IPS DF 6.9 (cell line): ENCODE data around the gene PCAT6.
"Not testable (repeated sequence)": the region's sequence is repeated elsewhere in the genome, so short reads cannot be mapped to it uniquely, and the experiment has no call there.

Experiments
- DNase-seq: peaks from one replicate; pipeline ENCODE4 v3.0.0-alpha.2; 2013; ENCODE audit warnings: low read depth, low spot score
- H3K27ac ChIP-seq: one replicate; pipeline ENCODE4 v1.5.1; 2013; ENCODE audit warnings: low read length, control low read depth
- H3K27me3 ChIP-seq: 2 replicates; pipeline ENCODE4 v1.6.1; 2013; ENCODE audit warnings: mild to moderate bottlenecking, low read length; ENCODE audit not compliant: control insufficient read depth, insufficient read depth
- H3K36me3 ChIP-seq: 2 replicates; pipeline ENCODE4 v1.6.1; 2013; ENCODE audit warnings: low read length; ENCODE audit not compliant: control insufficient read depth, insufficient read depth
- H3K4me1 ChIP-seq: 2 replicates; pipeline ENCODE4 v1.6.1; 2013; ENCODE audit warnings: low read length; ENCODE audit not compliant: control insufficient read depth, insufficient read depth
- H3K4me3 ChIP-seq: 2 replicates; pipeline ENCODE4 v1.5.1; 2013; ENCODE audit warnings: mild to moderate bottlenecking, low read length
- H3K9me3 ChIP-seq: 2 replicates; pipeline ENCODE4 v1.6.1; 2013; ENCODE audit warnings: low read length, inconsistent platforms; ENCODE audit not compliant: control insufficient read depth, insufficient read depth
- WGBS: extraction: QIAGEN DNeasy Blood & Tissue Kit; methylation state at CpG from one replicate; pipeline ENCODE4 v1.1.7; 2013; ENCODE audit warnings: mixed read lengths, missing lambda C conversion rate; ENCODE audit not compliant: insufficient read length, insufficient coverage; 5-methylcytosine and 5-hydroxymethylcytosine counted together

The PCAT6 gene

DNA sequence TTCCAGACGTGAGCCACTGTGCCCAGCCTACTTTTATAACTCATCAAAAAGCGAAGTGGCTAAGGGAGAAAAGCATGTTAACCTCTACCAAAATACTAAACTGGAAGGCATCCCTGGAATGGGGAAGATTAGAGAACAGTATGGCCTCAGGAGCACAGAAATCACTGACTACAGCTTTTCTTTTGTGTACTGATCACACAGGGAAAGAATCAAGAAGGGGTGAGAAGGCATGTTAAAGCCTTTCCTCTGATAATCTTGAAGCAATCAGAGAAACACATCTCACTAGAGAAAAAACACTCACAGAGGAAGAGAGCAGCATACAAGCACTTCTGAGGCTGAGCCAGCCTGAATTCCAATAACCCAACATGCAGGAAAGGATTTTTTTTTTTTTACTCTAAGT lies 10.7 kb downstream of the PCAT6 start:
- Histone ChIP-seq H3K9me3 (no peaks in the 10 kb centered on the region), H3K4me1 (no peaks in the 10 kb centered on the region), H3K4me3 (no peak overlapping the region), H3K36me3 (no peaks in the 10 kb centered on the region), H3K27me3 (peaks cover 2% of the 10 kb centered on the region; the same call in 1 of the 2 replicates), H3K27ac (no peak overlapping the region)
- no peak for DNase-seq
- WGBS: no CpG with 5 or more reads among the region's 2 CpGs

DNA sequence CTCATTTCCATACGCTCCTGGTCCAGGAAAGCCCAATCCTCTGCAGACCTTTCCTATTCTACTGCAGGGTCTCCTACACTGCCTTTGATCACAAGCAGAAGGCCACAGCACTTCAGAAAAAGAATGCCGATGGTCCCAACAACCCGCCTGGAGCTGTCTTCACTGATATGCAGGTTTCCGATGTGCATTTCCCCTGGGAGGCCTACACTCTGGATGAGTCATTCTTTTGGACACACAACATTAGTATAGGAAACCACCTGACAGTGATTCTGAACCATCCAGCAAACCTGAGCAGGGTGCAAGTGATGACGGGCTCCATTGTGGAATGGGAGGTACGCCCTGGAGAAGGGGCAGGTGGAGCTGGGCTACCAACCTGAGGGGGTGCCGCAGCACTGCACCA lies 15.0 kb downstream of the PCAT6 start:
- Histone ChIP-seq H3K27me3 (peaks cover 2% of the 10 kb centered on the region; the same call in 1 of the 2 replicates), H3K27ac (no peak overlapping the region), H3K9me3 (no peaks in the 10 kb centered on the region), H3K4me1 (no peaks in the 10 kb centered on the region), H3K4me3 (no peak overlapping the region), H3K36me3 (no peaks in the 10 kb centered on the region)
- no CpG with 5 or more reads among the region's 7 CpGs for WGBS
- no peak for DNase-seq

DNA sequence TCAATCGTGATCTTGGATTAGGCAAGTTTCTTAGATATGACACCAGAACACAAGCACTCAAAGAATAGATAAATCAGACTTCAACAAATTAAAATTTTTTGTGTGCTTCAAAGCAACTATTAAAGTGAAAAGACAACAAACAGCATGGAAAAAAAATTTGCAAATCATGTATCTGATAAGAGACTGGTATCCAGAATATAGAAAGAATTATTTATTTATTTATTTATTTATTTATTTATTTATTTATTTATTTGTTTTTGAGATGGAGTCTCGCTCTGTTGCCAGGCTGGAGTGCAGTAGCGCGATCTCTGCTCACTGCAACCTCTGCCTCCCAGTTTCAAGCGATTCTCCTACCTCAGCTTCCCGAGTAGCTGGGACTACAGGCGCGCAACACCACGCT lies 18.5 kb downstream of the PCAT6 start:
- not testable (repeated sequence) for H3K4me1 ChIP-seq, H3K36me3 ChIP-seq, H3K27ac ChIP-seq, DNase-seq, H3K9me3 ChIP-seq, H3K27me3 ChIP-seq, H3K4me3 ChIP-seq
- WGBS: no CpG with 5 or more reads among the region's 9 CpGs

DNA sequence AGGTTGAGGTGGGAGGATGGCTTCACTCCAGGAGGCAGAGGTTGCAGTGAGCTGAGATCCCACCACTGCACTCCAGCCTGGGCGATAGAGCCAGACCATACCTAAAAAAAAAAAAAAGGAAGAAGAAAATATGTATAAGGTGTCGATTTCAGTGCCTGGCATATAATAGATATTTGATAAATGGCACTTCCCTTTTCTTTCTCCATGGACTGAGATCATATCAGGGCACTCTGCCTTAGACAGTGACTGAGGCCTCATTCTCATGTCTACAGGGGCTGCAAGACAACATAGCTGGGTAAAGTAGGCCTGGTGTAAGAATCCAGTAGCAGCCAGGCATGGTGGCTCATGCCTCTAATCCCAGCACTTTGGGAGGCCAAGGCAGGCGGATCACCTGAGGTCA lies 21.2 kb downstream of the PCAT6 start:
- Histone ChIP-seq H3K9me3 (no peaks in the 10 kb centered on the region), H3K36me3 (no peaks in the 10 kb centered on the region)
- no CpG with 5 or more reads among the region's 3 CpGs for WGBS

DNA sequence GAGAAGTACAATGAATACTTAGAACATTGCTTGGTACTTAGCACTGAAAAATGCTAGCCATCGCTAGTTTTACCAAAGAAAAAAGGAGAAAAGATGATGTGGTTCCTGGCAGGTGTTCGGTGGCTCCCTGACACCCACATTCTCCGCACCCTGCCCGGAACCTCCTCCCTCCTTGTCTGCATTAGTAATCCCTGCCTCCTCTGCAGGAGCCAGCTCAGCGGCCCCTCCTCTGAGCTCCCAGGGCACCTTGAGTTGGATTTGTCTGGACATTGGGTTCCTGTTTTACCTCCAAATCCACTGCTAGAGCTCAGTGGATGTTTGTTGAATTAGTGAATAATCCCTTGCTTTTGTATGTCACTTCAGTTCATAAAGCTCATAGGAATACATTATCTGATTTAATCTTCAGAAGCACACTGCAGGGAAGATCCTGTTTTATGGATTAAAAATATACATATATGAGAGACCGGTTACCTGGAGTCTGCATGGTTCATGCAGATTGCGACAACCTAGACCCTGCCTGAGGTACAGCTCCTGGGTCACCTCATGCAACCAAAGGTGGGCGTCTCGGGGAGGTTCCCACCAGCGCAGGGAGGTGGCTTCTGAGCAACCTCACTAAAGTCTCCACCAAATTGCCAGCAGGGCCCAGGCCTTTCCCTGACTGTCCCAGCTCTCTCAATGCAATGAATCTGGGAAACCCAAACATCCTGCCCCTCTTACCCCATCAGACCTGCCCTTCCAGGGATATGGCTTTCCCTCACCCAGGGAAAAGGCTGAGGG lies 24.2 kb downstream of the PCAT6 start:
- no CpG with 5 or more reads among the region's 10 CpGs for WGBS
- H3K27me3 ChIP-seq: no peaks in the 10 kb centered on the region
- H3K4me1 ChIP-seq: no peaks in the 10 kb centered on the region; the same call in 1 of the 2 replicates
- H3K4me3 ChIP-seq: no peak overlapping the region
- no peak for DNase-seq
- H3K27ac ChIP-seq: no peak overlapping the region
- H3K36me3 ChIP-seq: no peaks in the 10 kb centered on the region
- no peaks in the 10 kb centered on the region for H3K9me3 ChIP-seq

More for the DNA sequence above, 21.2 kb downstream of the PCAT6 start:
- H3K4me3 ChIP-seq: no peak overlapping the region
- H3K27me3 ChIP-seq: no peaks in the 10 kb centered on the region
- H3K27ac ChIP-seq: no peak overlapping the region
- DNase-seq: no peak
- H3K4me1 ChIP-seq: no peaks in the 10 kb centered on the region; the same call in 1 of the 2 replicates

DNA sequence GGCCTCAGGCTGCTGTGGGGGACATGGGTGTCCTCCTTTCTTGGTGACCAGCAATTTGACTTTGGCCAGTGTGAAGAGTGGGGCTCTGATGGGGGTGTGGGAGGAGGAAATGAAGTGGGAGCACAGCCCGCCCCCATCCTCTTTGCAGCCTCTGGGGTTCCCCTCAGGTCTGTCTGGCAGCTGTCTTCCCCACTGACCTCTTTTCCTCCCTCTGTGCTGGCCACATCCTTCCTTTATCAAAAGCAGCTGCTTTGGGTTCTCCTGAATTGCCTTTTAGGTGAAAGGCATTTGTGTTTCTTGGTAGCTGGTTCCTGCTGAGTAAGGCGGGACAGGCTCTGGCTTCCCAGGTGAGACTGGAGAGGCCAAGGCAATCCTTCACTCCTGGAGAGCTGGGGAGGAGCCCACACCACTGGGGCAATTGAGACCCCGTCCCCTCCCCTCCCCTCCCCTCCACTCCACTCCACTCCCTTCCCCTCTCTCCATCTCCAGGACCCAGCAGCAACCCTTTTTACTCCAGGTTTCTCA lies 24.9 kb downstream of the PCAT6 start:
- H3K36me3 ChIP-seq: no peaks in the 10 kb centered on the region
- no peaks in the 10 kb centered on the region; the same call in 1 of the 2 replicates for H3K4me1 ChIP-seq
- no peaks in the 10 kb centered on the region for H3K9me3 ChIP-seq
- no peak overlapping the region for H3K4me3 ChIP-seq
- H3K27me3 ChIP-seq: no peaks in the 10 kb centered on the region
- H3K27ac ChIP-seq: no peak overlapping the region
- DNase-seq: no peak
- WGBS: no CpG with 5 or more reads among the region's 3 CpGs

DNA sequence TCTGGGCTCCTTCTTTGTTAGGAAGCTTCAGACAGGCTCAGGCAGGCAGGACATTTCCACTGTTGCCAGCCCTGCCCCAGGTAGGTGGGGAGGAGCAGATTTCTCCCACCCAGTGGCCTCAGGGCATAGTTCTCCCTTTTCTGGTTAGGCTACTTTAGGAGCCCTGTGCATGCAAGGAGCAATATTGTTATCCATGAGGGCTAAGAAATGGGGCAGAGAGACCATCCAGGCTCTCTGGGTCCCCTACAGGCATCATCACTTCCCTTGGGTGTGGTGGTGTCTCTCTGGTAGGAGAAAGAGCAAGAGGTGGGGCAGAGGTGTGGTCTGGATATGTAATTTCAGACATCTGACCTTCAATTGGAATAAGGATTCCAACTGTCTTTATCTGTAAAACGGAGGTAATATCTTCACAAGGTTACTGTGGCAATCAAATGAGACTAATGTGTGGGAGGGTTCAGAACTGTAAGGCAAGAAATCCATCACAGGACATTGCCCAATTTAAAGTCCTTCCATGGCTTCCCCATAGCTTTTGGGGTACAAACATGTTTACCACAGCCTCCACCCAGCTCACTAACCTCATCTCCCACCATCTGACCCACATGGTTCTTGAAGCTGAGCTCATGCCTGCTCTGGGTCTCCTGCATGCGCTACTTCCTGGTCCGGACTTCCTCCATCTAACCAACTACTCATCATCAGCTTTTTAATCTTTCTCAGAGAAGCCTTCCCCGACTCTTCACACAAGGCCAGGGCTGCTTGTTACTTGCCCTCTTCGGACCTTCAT lies 26.1 kb downstream of the PCAT6 start:
- no peak for DNase-seq
- Histone ChIP-seq H3K27ac (no peak overlapping the region), H3K4me1 (no peaks in the 10 kb centered on the region; the same call in 1 of the 2 replicates), H3K27me3 (no peaks in the 10 kb centered on the region), H3K4me3 (no peak overlapping the region), H3K9me3 (no peaks in the 10 kb centered on the region), H3K36me3 (no peaks in the 10 kb centered on the region)
- no CpG with 5 or more reads among the region's 5 CpGs for WGBS

DNA sequence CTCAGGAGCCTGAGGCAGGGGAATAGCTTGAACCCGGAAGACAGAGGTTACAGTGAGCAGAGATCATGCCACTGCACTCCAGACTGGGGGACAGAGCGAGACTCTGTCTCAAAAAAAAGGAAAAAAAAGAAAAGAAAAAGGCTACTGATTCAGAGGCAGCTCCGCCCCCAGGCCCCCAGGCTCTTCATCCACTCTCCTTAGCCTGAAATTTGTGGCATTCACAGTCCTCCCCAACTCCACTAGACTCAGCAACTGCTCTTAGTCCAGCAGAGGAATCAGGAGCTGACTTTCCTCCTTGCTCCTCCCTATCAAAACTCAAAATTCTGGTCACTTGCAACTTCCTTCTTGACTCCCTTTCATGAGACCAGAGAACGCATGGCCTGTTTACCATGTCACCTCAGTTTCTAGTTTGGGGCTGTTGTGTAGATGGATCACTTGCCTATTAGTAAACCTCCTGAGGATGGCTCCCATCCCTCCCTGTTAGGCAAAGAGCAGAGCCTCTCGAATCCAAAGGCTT lies 27.1 kb downstream of the PCAT6 start:
- Histone ChIP-seq H3K4me3 (no peak overlapping the region), H3K9me3 (no peaks in the 10 kb centered on the region), H3K36me3 (no peaks in the 10 kb centered on the region), H3K4me1 (no peaks in the 10 kb centered on the region; the same call in 1 of the 2 replicates), H3K27ac (no peak overlapping the region), H3K27me3 (no peaks in the 10 kb centered on the region)
- no peak for DNase-seq
- WGBS: no CpG with 5 or more reads among the region's 5 CpGs

DNA sequence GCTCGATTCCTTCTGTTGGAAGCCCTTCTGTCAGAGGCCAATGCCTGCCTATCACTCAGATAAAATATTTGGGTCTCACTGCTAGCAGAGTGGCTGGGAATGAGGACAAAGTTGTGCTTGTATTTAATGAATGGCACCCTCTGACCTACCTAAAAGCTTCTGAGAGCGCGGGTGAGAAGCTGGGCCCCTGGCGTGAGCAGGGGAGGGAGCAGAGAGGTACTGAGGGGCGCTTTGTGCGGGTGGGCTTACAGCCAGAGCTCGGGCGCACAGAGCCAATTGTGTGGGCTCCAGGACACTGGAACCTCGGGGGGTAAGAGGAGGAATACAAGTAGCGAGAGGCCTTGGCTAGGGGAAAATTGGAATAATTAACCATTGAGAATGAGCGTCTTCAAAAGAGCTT lies 32.3 kb downstream of the PCAT6 start:
- no peaks in the 10 kb centered on the region for H3K9me3 ChIP-seq
- WGBS: no CpG with 5 or more reads among the region's 11 CpGs
- no peak for DNase-seq
- no peaks in the 10 kb centered on the region for H3K36me3 ChIP-seq
- no peak overlapping the region for H3K4me3 ChIP-seq
- H3K27me3 ChIP-seq: no peaks in the 10 kb centered on the region
- H3K27ac ChIP-seq: no peak overlapping the region
- peaks cover 2% of the 10 kb centered on the region; the same call in 1 of the 2 replicates for H3K4me1 ChIP-seq

DNA sequence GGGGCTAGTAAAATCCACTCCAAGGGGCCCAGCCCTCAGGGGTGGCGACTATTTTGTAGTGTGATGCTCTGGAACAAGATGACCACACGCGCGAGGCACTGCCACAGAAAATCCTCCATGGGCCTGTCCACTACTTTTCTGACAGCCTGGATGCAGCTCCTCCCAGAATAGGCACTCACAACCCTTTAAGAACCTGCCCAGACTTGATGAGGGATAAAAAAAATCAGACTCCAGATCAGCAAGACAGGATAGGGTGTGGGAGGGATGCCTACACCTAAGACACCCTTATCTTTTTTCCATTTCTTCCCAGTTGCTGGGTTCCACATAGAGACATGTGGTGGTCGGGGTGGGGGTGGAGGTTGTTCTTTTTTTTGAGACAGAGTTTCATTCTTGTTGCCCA lies 33.5 kb downstream of the PCAT6 start:
- no peaks in the 10 kb centered on the region for H3K9me3 ChIP-seq

More for the DNA sequence above, 33.5 kb downstream of the PCAT6 start:
- no peaks in the 10 kb centered on the region for H3K27me3 ChIP-seq
- no CpG with 5 or more reads among the region's 5 CpGs for WGBS
- H3K27ac ChIP-seq: no peak overlapping the region
- H3K36me3 ChIP-seq: no peaks in the 10 kb centered on the region
- H3K4me1 ChIP-seq: peaks cover 2% of the 10 kb centered on the region; the same call in 1 of the 2 replicates
- H3K4me3 ChIP-seq: no peak overlapping the region
- no peak for DNase-seq
